GM18951 (cell line): ENCODE data around the gene WDR90.

Experiments
- POLR2A ChIP-seq: IDR thresholded peaks from 4 replicates; pipeline ENCODE4 v1.6.1; 2011; ENCODE audit warnings: mild to moderate bottlenecking; ENCODE audit not compliant: insufficient read length, insufficient read depth; ENCODE audit errors: extremely low read depth
- in situ Hi-C: fragments of 300-500 bp; cut with MboI; formaldehyde crosslinking; loops from one replicate; pipeline ENCODE4 v1.12.0; 2022; ENCODE audit warnings: low sequenced_read_pairs, mixed read lengths, inconsistent platforms; ENCODE audit not compliant: unreplicated experiment

Gene WDR90

DNA sequence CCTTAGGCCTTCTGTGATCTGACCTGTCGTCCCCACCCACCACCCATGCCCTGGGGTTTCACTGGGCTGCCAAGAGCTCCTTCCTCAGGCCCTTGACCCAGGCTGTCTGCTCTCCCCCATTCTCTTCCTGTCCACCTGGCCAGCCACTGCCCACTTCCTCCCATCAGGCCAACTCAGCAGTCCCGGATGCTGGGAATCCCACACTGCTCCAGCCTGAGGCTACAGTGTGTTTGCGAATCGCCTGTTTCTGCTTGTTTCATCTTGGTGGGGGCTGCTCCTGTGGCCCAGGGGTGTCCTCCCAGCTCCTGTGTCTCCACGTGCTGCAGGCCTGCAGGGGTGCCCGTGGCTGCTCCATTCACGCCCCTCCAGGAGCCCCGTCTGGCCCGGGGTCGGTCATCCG lies 64.9 kb downstream of the WDR90 start:
- in situ Hi-C loops: loop anchor here (10.0 kb wide), 1 partner anchor 71 kb away; the partner anchor contains the start of genes CHTF18 and RPUSD1
- TF ChIP-seq POLR2A: no peak

GRCh38 chr16:714558-715476 lies 65.7 kb downstream of the WDR90 start, which contains the start of gene METRN:
METRN (plus strand) TSS chr16:715118; CDS start chr16:715290, 172 bp downstream.
- peak; percentile 16 for TF ChIP-seq POLR2A
- in situ Hi-C loops: loop anchor here (10.0 kb wide), 1 partner anchor 70 kb away; the partner anchor contains the start of genes CHTF18 and RPUSD1

DNA sequence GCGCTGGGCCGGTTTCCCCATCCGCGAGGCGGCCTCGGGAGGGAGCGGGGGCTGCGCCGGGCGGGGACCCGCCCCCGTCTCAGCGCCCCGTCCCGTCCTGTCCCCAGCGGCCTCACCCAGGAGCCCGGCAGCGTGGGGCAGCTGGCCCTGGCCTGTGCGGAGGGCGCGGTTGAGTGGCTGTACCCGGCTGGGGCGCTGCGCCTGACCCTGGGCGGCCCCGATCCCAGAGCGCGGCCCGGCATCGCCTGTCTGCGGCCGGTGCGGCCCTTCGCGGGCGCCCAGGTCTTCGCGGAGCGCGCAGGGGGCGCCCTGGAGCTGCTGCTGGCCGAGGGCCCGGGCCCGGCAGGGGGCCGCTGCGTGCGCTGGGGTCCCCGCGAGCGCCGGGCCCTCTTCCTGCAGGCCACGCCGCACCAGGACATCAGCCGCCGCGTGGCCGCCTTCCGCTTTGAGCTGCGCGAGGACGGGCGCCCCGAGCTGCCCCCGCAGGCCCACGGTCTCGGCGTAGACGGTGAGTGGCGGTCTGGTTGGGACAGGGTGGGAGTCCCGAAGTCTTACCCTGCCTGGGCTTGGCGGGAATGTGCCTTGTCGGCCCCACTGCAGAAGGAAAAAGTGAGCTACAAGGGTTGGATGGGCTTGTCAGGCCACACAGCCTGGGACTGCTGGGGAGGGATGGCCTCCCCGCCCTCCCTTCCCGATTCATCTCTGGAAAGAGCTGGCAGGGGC lies 66.5 kb downstream of the WDR90 start:
- in situ Hi-C loops: loop anchor here (10.0 kb wide), 1 partner anchor 69 kb away; the partner anchor contains the start of genes CHTF18 and RPUSD1
- TF ChIP-seq POLR2A: peak; percentile 7

GRCh38 chr16:716200-716568 lies 67.0 kb downstream of the WDR90 start:
- TF ChIP-seq POLR2A: no peak
- in situ Hi-C loops: loop anchor here (10.0 kb wide), 1 partner anchor 69 kb away; the partner anchor contains the start of genes CHTF18 and RPUSD1

DNA sequence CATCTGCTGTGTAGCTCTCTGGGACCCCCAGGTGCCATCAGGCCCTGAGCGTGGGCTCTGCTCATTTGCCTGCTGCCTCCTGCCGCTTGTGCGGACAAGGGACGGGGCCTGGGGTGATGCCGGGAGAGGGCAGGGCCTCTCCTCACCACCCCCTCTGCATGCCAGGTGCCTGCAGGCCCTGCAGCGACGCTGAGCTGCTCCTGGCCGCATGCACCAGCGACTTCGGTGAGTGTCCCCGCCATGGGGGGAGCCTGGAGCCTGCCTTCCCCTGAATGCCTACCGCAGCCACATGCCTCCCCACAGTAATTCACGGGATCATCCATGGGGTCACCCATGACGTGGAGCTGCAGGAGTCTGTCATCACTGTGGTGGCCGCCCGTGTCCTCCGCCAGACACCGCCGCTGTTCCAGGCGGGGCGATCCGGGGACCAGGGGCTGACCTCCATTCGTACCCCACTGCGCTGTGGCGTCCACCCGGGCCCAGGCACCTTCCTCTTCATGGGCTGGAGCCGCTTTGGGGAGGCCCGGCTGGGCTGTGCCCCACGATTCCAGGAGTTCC lies 67.7 kb downstream of the WDR90 start:
- in situ Hi-C loops: loop anchor here (10.0 kb wide), 1 partner anchor 68 kb away; the partner anchor contains the start of genes CHTF18 and RPUSD1
- no peak for TF ChIP-seq POLR2A
